Activated naive CD4-positive, alpha-beta T cell treated with Interleukin-2 at 50 U/mL for 16 hours (primary cell): Measurements from ENCODE around the gene PGP.

Experiments
- DNase-seq: peaks from one replicate; pipeline ENCODE4 v3.0.0-alpha.2; 2020

The PGP gene

DNA sequence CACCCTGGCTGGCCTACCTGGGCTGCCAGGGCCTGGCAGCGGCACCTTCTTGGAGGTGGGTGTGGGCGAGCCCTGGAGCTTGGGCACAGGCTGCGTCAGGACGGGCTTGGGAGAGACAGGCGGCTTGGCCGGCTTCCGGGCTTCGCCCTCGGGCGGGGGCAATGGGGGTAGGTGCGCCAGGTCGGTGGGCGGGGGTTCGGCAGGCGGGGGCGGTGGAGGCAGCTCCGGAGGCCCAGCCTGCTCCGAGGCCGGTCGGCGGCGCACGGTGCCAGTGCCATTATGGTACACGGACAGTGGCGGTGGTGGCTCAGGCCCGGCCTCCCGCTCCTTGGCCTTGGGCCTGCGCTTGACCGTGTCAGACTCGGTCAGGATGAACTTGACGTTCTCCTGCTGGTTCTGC, 35.1 kb downstream of the PGP start:
- no peak for DNase-seq

DNA sequence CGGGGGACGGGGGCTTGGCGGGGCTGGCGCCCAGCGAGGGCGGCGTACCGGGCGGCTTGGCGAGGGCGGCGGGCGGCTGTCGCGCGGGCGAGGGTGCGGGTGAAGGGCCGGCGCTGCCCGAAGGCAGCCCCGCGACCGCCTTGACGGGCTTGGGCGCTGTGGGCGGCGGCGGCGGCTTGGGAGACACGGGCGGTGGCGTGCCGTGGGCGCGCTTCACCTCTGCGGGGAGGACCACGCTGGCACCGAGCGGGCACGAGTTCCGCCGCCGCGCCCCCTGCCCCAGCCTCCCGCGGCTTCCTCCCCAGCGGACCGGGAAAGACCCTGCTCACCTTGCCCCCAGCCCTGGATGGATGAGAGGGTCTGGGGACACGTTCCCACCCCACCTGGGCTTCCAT, 35.5 kb downstream of the PGP start:
- no peak for DNase-seq

GRCh38 chr16:2178321-2179106, 36.1 kb downstream of the PGP start:
- DNase-seq = peak; percentile 22

GRCh38 chr16:2177561-2177960, 37.1 kb downstream of the PGP start:
- no peak for DNase-seq

DNA sequence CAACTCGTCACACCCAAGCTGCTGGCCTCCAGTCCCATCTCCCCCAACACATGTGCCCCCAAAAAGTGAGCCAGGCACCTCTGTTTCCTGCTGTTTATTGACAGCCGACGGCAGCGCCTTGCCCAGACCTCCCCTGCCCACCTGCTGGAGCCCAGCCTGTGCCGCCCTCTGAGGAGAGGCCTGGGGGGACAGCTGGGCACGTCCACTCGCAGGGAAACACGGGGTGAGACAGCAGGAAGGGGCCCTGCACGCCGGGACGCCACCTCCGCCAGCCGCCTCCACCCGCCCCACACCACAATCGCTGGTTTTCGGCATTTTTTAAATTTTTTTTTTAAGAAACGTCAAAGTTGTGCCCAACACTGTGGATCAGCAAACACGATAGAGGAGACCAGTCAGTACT, 37.5 kb downstream of the PGP start:
- DNase-seq = no peak

- DNase-seq = no peak
These were observed 38.6 kb downstream of the PGP start for GRCh38 chr16:2176047-2176446.

DNA sequence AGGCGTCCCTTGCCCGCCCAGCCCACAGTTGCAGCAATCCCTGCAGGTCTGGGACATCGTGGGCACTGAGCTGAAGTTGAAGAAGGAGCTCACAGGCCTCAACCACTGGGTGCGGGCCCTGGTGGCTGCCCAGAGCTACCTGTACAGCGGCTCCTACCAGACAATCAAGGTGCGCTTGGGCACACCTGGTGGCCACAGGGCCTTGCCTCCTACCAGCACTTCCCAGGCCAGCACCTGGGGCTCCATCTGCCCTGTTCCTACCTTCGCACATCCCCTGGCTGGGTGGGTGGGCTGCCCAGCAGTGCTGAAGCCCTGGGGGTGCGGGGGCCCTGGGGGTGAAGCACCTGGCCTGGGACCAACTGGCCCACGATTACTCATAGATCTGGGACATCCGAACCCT, 39.2 kb downstream of the PGP start:
- DNase-seq = no peak

GRCh38 chr16:2174396-2175131, 40.1 kb downstream of the PGP start:
- DNase-seq = no peak

GRCh38 chr16:2173916-2174315, 40.7 kb downstream of the PGP start:
- no peak for DNase-seq

DNA sequence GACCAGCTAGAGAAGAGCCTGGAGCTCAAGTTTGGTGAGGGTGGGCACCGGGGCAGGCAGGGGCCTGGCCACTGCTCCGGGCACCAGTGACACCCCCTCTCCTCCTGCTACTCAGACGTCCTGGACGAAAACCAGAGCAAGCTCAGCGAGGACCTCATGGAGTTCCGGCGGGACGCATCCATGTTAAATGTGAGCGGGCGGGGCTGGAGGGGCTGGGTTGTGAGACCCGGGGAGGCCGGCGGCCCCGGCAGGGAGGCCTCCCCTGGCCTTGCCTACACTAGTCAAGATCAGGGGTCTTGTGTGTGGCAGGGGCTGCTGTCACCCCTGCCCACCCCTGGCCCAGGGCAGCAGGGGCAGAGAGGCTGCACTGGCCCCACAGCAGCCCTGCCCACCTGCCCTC, 41.3 kb downstream of the PGP start:
- no peak for DNase-seq

- no peak for DNase-seq
These were observed 41.8 kb downstream of the PGP start for GRCh38 chr16:2172688-2173335.

GRCh38 chr16:2171601-2172178, 43.0 kb downstream of the PGP start:
- no peak for DNase-seq

- no peak for DNase-seq
These were observed 43.8 kb downstream of the PGP start for GRCh38 chr16:2170587-2171435.

- DNase-seq = no peak
These were observed 44.6 kb downstream of the PGP start for GRCh38 chr16:2170080-2170479.

- no peak for DNase-seq
These were observed 47.5 kb downstream of the PGP start for GRCh38 chr16:2167068-2167638.

GRCh38 chr16:2166263-2167067, 48.2 kb downstream of the PGP start:
- no peak for DNase-seq

GRCh38 chr16:2165861-2166260, 48.8 kb downstream of the PGP start:
- DNase-seq = no peak

DNA sequence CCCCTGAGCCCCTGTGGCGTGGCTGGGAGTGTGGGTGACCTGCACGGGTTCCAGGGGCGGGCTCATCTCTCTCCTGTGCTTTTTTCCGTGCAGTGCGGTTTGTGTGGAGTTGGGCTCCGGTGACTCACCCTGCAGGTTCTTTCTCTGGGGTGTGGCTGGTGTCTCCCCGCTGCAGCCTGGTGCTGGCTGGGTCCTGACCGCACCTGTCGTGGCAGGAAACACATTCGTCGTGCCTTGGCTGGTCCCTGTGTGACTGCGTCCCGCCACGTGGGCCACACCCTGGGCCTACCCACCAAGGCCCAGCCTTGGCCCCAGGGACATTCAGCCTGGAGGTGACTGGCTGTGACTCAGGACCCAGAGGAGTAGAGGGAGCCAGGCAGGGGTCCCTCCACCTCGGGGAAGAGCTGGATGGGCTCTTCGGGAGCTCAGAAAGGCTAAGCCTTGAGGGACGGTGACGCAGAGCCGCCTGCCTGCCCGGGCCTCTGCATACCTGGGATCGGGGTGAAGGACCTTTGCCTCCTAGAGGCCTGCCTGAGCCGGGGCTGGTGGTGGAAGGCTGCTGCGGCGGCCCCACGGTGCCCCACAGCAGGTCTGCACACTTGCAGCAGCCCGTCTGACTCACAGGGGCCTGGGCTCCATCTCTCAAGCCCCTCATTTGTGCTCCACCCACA, 51.3 kb downstream of the PGP start:
- no peak for DNase-seq

DNA sequence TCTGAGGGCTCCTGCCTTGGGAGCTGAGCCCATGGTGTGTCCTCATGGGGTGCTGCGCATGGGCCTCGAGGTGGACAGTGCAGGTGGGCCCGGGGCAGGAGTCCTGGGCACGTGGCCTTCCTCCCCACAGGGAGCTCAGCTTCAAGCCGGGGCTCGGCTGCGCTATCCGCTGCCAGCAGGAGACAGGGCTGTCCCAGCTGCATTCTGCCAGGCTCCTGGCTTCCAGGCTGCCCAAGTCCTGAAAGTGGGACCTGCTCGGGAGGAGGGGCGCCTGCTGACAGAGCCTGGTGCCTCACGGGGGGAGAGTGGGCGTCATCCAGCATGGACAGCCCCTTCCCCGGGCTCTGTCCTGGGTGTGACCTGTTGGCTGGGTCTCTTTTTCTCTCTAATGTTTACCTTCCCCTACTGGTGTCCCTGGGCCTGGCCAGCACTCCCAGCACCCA, 51.9 kb downstream of the PGP start:
- DNase-seq = no peak

DNA sequence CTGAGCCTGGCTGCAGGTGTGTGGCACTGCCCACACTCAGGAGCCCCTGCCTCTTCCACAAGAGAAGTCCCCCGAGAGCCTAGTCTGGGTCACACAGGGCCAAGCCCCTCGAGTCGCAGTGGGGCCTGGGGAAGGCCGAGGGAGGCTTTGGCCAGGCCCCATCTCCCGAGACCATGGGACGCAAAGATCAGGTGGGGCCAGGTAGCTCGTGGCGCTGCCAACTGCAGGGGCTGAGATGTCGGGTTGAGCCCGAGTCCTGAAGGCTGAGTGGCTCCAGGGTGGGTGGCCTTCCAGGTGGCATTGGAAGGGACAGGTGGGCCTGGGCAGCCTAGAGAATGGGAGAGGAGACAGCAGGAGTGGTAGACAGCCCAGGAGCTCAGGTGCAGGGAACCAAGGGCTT, 52.7 kb downstream of the PGP start:
- no peak for DNase-seq
